ENCODE results near the gene FILIP1.

DNA sequence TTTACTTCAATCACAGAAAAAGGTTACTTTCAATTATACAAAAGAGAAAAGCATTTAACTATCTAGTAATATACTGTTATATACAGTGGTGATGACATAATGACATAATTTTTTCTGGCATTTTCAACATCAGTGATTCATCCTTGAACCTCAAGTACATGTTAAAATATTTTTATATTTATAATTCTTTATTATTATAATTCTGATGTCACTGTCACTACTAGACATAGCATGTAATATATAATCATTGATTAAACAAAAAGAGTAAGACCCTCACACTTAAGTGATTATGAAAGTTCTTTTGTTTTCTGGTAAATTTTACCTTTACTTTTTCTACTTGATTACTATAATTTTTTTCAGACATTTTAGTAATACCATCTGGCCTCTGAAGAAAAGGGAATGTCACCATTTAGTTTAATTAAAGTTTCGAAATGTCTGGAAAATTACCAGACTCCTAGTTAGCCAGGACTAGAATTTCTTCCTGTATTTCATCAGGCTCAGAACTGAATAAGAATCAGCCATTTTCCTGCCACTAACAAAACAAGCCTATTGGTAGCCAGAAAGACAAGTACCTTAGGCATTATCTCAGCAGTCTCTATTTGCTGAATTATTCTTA, 71.5 kb downstream of the FILIP1 start:
- TF ChIP-seq, protein P1, sequence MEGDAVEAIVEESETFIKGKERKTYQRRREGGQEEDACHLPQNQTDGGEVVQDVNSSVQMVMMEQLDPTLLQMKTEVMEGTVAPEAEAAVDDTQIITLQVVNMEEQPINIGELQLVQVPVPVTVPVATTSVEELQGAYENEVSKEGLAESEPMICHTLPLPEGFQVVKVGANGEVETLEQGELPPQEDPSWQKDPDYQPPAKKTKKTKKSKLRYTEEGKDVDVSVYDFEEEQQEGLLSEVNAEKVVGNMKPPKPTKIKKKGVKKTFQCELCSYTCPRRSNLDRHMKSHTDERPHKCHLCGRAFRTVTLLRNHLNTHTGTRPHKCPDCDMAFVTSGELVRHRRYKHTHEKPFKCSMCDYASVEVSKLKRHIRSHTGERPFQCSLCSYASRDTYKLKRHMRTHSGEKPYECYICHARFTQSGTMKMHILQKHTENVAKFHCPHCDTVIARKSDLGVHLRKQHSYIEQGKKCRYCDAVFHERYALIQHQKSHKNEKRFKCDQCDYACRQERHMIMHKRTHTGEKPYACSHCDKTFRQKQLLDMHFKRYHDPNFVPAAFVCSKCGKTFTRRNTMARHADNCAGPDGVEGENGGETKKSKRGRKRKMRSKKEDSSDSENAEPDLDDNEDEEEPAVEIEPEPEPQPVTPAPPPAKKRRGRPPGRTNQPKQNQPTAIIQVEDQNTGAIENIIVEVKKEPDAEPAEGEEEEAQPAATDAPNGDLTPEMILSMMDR (IDR thresholded peaks at IDR 0.05; ENCODE audit: borderline replicate concordance, extremely low read depth, low read length, poor library complexity, severe bottlenecking) = no peak
- no peak for TF ChIP-seq EZH2 (IDR thresholded peaks at IDR 0.05; ENCODE audit: borderline replicate concordance, low read depth, low read length, severe bottlenecking)

Data from DND-41 (cell line).